ENCODE measurements around the gene ASIC4. TPM values are rescaled to one million over a fixed set of nuclear protein-coding genes. Genes with fewer than 3 reads are reported as not detected.

Gene ASIC4
- total and polyA plus RNA-seq, 9 of the 15 experiments (the other 6 are each of a cell fraction or from before 2014, with no cell fraction given): 0.07 to 19.2 (median 4.8) TPM

DNA sequence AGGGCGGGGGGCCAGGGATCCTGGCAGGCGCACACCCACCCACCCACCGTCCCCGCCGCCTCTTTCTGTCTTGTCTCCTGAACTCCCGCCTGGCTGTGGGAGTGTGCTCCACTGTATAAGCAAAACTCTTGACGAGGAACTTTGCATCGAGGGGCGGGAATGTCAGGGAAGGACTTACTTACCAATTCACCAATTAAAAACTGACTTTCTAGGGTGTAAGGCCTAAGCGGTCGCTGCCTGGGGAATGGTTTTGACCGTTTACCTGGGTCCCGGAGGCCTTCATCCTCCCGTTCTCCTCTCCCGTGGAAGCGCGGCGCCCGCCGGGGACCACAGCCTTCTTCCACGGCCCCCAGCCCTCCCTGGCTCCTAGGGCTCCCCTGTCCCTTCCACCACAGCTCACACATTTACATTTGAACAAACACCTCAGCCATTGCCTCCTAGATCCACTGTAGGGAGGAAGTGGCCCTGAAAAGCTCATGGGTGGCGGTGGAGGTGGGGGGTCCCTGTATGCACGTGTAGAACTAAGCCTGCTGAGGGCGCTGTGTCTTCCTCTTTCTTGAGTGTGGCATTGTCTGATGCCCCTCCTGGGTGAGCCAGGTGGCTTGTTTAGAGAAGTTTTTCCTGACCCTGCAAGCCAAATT, 8.9 kb downstream of the ASIC4 start (continued):
- TF ChIP-seq, protein P1, sequence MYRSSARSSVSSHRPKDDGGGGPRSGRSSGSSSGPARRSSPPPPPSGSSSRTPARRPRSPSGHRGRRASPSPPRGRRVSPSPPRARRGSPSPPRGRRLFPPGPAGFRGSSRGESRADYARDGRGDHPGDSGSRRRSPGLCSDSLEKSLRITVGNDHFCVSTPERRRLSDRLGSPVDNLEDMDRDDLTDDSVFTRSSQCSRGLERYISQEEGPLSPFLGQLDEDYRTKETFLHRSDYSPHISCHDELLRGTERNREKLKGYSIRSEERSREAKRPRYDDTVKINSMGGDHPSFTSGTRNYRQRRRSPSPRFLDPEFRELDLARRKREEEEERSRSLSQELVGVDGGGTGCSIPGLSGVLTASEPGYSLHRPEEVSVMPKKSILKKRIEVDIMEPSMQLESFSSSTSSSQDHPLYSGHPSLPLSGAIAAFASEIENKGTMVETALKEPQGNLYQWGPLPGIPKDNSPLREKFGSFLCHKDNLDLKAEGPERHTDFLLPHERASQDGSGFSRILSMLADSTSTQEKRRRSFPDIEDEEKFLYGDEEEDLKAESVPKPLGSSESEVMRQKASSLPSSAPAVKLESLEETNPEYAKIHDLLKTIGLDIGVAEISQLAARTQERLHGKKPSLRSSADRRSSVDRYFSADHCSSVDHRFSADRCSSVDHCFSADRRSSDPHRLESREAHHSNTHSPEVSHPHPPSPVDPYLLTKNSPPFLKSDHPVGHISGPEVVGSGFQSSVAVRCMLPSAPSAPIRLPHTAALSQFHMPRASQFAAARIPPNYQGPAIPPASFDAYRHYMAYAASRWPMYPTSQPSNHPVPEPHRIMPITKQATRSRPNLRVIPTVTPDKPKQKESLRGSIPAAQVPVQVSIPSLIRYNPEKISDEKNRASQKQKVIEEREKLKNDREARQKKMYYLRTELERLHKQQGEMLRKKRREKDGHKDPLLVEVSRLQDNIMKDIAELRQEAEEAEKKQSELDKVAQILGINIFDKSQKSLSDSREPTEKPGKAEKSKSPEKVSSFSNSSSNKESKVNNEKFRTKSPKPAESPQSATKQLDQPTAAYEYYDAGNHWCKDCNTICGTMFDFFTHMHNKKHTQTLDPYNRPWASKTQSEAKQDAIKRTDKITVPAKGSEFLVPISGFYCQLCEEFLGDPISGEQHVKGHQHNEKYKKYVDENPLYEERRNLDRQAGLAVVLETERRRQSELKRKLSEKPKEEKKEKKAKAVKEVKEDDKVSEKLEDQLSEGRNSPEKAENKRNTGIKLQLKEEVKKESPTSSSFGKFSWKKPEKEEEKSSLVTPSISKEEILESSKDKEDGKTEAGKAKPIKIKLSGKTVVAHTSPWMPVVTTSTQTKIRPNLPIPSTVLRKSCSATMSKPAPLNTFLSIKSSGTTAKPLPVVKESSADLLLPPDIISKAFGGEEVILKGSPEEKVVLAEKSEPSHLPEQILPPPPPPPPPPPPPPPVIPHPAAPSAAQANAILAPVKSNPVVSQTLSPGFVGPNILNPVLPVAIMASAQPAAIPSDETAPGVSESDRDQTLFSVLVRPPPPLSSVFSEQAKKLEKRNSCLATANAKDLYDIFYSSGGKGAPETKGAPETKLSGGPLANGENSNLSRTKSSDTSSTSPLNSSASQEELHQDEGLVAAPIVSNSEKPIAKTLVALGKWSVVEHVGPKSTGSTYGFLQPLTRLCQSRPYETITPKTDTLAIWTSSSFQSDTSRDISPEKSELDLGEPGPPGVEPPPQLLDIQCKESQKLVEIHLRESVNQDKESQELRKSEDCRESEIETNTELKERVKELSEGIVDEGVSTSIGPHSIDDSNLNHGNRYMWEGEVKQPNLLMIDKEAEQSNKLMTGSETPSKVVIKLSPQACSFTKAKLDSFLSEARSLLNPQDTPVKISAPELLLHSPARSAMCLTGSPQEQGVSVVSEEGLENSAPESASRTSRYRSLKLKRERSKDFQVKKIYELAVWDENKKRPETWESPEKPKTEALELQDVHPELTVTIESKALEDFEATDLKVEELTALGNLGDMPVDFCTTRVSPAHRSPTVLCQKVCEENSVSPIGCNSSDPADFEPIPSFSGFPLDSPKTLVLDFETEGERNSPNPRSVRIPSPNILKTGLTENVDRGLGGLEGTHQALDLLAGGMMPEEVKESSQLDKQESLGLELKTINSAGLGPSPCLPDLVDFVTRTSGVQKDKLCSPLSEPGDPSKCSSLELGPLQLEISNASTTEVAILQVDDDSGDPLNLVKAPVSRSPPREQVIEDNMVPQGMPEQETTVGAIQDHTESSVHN (IDR thresholded peaks at IDR 0.05; ENCODE audit: borderline replicate concordance in 1 of 2, low read depth in 1 of 2): no peak
- no peak for TF ChIP-seq HLTF (IDR thresholded peaks at IDR 0.05)
- TF ChIP-seq CAMTA2 (CRISPR knock-in tag; conservative IDR thresholded peaks at IDR 0.05): 0 out of 2 replicates have a peak, but pooled peaks have one; percentile 44
- no peak for TF ChIP-seq RFX7 (CRISPR knock-in tag; IDR thresholded peaks at IDR 0.05)
- TF ChIP-seq HSF4 (CRISPR knock-in tag; IDR thresholded peaks at IDR 0.05; ENCODE audit: borderline replicate concordance): no peak
- TF ChIP-seq, protein P2, sequence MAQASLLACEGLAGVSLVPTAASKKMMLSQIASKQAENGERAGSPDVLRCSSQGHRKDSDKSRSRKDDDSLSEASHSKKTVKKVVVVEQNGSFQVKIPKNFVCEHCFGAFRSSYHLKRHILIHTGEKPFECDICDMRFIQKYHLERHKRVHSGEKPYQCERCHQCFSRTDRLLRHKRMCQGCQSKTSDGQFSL (CRISPR knock-in tag; IDR thresholded peaks at IDR 0.05): 0 out of 2 replicates have a peak, but pooled peaks have one; percentile 26
- TF ChIP-seq, protein P2 (tag; IDR thresholded peaks at IDR 0.05): no peak
- TF ChIP-seq NCOA1 (IDR thresholded peaks at IDR 0.05; ENCODE audit: low read depth): no peak
- no peak for TF ChIP-seq RBFOX2 (IDR thresholded peaks at IDR 0.05; ENCODE audit: low read depth, low read length)
- TF ChIP-seq MCM7 (IDR thresholded peaks at IDR 0.05): no peak
- TF ChIP-seq, protein P3, sequence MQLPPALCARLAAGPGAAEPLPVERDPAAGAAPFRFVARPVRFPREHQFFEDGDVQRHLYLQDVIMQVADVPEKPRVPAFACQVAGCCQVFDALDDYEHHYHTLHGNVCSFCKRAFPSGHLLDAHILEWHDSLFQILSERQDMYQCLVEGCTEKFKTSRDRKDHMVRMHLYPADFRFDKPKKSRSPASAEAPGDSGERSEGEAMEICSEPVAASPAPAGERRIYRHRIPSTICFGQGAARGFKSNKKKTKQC (CRISPR knock-in tag; IDR thresholded peaks at IDR 0.05): no peak

Data from K562 (cell line).